Measurements from ENCODE around the gene KLHL3.

DNA sequence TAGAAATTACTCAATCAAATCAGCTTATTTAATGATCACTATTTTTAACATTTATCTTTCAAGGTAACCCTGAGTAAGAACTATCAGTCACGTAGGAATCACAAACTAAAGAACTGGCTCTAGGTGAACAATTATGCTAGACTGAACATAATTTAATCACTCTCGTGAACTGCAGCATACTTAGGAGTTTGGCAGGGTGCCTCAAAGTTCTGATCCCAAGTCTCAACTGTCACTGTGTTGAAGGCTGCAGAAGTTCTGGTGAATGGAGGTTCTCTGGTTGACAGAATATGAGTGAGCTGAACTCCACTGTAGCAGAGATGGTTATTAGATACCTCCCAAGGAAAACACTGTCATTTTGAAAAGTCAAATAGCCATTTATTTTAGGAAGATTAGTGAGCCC lies 89.1 kb downstream of the KLHL3 start:
- TF ChIP-seq, protein P1, sequence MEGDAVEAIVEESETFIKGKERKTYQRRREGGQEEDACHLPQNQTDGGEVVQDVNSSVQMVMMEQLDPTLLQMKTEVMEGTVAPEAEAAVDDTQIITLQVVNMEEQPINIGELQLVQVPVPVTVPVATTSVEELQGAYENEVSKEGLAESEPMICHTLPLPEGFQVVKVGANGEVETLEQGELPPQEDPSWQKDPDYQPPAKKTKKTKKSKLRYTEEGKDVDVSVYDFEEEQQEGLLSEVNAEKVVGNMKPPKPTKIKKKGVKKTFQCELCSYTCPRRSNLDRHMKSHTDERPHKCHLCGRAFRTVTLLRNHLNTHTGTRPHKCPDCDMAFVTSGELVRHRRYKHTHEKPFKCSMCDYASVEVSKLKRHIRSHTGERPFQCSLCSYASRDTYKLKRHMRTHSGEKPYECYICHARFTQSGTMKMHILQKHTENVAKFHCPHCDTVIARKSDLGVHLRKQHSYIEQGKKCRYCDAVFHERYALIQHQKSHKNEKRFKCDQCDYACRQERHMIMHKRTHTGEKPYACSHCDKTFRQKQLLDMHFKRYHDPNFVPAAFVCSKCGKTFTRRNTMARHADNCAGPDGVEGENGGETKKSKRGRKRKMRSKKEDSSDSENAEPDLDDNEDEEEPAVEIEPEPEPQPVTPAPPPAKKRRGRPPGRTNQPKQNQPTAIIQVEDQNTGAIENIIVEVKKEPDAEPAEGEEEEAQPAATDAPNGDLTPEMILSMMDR (IDR thresholded peaks at IDR 0.05): no peak
- TF ChIP-seq ZFX (IDR thresholded peaks at IDR 0.05; ENCODE audit: borderline replicate concordance): no peak

All from 22Rv1 (cell line).